ENCODE data around the gene OLFM4. TPM values are rescaled to one million over a fixed set of nuclear protein-coding genes. Genes with fewer than 3 reads are reported as not detected.

The OLFM4 gene
- total RNA-seq, 5 donors from 2014 or later (not counting 1 experiment from before 2014, with no cell fraction given): 0.10 to 0.16 (median 0.15) TPM; not detected in 2

GRCh38 chr13:53074114-53074513, 45.5 kb downstream of the OLFM4 start:
- Histone ChIP-seq H3K27ac (ENCODE audit: low read length) (no peak overlapping the region), H3K4me3 (ENCODE audit: control insufficient read depth in 1 of 2, extremely low read depth in 1 of 2, low read length in 1 of 2) (no peak overlapping the region), H3K36me3 (ENCODE audit: control insufficient read depth in 2 of 2, extremely low read depth in 1 of 2, insufficient read depth in 1 of 2, low read length in 1 of 2) (no peaks in the 10 kb centered on the region), H3K27me3 (replicated peaks in 1 of 2; ENCODE audit: control insufficient read depth in 2 of 2, extremely low read depth in 1 of 2, insufficient read depth in 2 of 2, low read length in 1 of 2) (no peaks in the 10 kb centered on the region), H3K9me3 (no peaks in the 10 kb centered on the region), H3K4me1 (ENCODE audit: control insufficient read depth in 1 of 2, extremely low read depth in 1 of 2, insufficient read depth in 2 of 2, low read length in 2 of 2) (no peaks in the 10 kb centered on the region)
- Mint-ChIP-seq H3K27me3 (peaks cover 0 to 4% of the 10 kb centered on the region in 2 donors), H3K9me3 (peaks cover 0 to 11% (median 3%) of the 10 kb centered on the region in 3 donors), H3K27ac (peak overlapping the region in 1 of 2 donors; percentile 25), H3K4me1 (no peaks in the 10 kb centered on the region), H3K36me3 (no peaks in the 10 kb centered on the region), H3K4me3 (no peak overlapping the region)
- POLR2A ChIA-PET: no interaction called here
- no peak for ATAC-seq (replicated peaks in 1 of 4)
- 61% methylated on average over 3 of the region's 5 CpGs for WGBS (ENCODE audit: insufficient coverage)
- CTCF ChIA-PET: no interaction called here
- no peak for DNase-seq

- H3K36me3 ChIP-seq (ENCODE audit: control insufficient read depth in 2 of 2, extremely low read depth in 1 of 2, insufficient read depth in 1 of 2, low read length in 1 of 2): no peaks in the 10 kb centered on the region
- no peaks in the 10 kb centered on the region for H3K27me3 ChIP-seq (replicated peaks in 1 of 2; ENCODE audit: control insufficient read depth in 2 of 2, extremely low read depth in 1 of 2, insufficient read depth in 2 of 2, low read length in 1 of 2)
- ATAC-seq (replicated peaks in 1 of 4) (no peak), DNase-seq (no peak)
- H3K4me3 Mint-ChIP-seq: no peak overlapping the region
- H3K27me3 Mint-ChIP-seq: no peaks in the 10 kb centered on the region
- no peaks in the 10 kb centered on the region for H3K4me1 Mint-ChIP-seq
- ChIA-PET POLR2A (no interaction called here), CTCF (no interaction called here)
- H3K27ac ChIP-seq (ENCODE audit: low read length): no peak overlapping the region
- no peaks in the 10 kb centered on the region for H3K36me3 Mint-ChIP-seq
- H3K27ac Mint-ChIP-seq: no peak overlapping the region
- no peaks in the 10 kb centered on the region for H3K4me1 ChIP-seq (ENCODE audit: control insufficient read depth in 1 of 2, extremely low read depth in 1 of 2, insufficient read depth in 2 of 2, low read length in 2 of 2)
- no peak overlapping the region for H3K4me3 ChIP-seq (ENCODE audit: control insufficient read depth in 1 of 2, extremely low read depth in 1 of 2, low read length in 1 of 2)
- no peaks in the 10 kb centered on the region for H3K9me3 ChIP-seq
- WGBS (ENCODE audit: insufficient coverage): no CpG with 5 or more reads among the region's 6 CpGs
- peaks cover 0 to 7% (median 3%) of the 10 kb centered on the region in 3 donors for H3K9me3 Mint-ChIP-seq
Observed at GRCh38 chr13:53075356-53076041, 46.9 kb downstream of the OLFM4 start.

DNA sequence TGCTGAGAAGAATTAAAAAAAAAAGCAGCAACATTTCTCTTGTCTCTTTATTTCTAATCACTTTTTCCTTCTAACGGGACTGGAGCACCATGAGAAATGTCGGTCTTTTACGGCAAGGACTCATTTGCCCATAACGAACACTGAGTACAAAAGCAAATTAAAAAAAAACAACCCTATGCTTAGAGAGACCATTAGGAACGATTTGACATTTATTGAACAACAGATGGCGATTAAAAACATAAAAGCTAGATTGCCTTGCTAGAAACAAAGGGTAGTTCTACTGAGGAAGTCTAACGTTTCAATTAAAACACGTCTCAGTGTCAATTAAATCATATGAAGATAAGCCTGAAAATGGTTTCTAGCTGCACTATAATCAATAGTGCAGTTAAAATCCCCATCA, 51.1 kb downstream of the OLFM4 start:
- DNase-seq (no peak), ATAC-seq (replicated peaks in 1 of 4) (no peak)
- ChIA-PET CTCF (no interaction called here), POLR2A (no interaction called here)
- no peaks in the 10 kb centered on the region for H3K27me3 ChIP-seq (replicated peaks in 1 of 2; ENCODE audit: control insufficient read depth in 2 of 2, extremely low read depth in 1 of 2, insufficient read depth in 2 of 2, low read length in 1 of 2)
- no peak overlapping the region for H3K4me3 ChIP-seq (ENCODE audit: control insufficient read depth in 1 of 2, extremely low read depth in 1 of 2, low read length in 1 of 2)
- no peaks in the 10 kb centered on the region for H3K4me1 ChIP-seq (ENCODE audit: control insufficient read depth in 1 of 2, extremely low read depth in 1 of 2, insufficient read depth in 2 of 2, low read length in 2 of 2)
- Mint-ChIP-seq H3K4me1 (no peaks in the 10 kb centered on the region), H3K9me3 (peaks cover 0 to 11% (median 3%) of the 10 kb centered on the region in 3 donors), H3K27ac (no peak overlapping the region), H3K4me3 (no peak overlapping the region), H3K36me3 (no peaks in the 10 kb centered on the region), H3K27me3 (no peaks in the 10 kb centered on the region)
- H3K27ac ChIP-seq (ENCODE audit: low read length): no peak overlapping the region
- H3K9me3 ChIP-seq: no peaks in the 10 kb centered on the region
- H3K36me3 ChIP-seq (ENCODE audit: control insufficient read depth in 2 of 2, extremely low read depth in 1 of 2, insufficient read depth in 1 of 2, low read length in 1 of 2): no peaks in the 10 kb centered on the region
- 85% methylated on average over 5 of the region's 8 CpGs for WGBS (ENCODE audit: insufficient coverage)

DNA sequence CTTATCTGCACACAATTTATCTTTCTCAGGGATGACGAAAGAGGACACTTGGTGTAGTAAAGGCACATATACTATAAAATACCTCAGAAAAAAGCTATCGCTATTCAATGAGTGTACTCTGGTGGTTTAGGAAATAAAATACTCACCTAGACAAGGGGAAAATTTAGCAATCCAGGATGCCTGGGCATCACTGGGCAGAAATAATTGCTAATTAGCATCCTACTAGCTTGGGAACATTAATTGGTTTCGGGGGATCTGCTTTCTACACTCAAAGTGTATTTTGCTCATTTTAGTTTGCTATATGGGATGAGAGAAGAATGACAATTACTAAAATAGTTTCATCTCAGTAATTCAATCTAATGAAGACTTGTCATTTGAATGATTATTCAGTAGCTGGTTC, 60.3 kb downstream of the OLFM4 start:
- ATAC-seq (replicated peaks in 1 of 4) (no peak), DNase-seq (no peak)
- Mint-ChIP-seq H3K36me3 (no peaks in the 10 kb centered on the region), H3K9me3 (peaks cover 0 to 15% (median 12%) of the 10 kb centered on the region in 3 donors), H3K27ac (no peak overlapping the region), H3K4me1 (no peaks in the 10 kb centered on the region), H3K4me3 (no peak overlapping the region), H3K27me3 (no peaks in the 10 kb centered on the region)
- WGBS (ENCODE audit: insufficient coverage): no CpG with 5 or more reads among the region's 3 CpGs
- H3K4me1 ChIP-seq (ENCODE audit: control insufficient read depth in 1 of 2, extremely low read depth in 1 of 2, insufficient read depth in 2 of 2, low read length in 2 of 2): no peaks in the 10 kb centered on the region
- no peak overlapping the region for H3K27ac ChIP-seq (ENCODE audit: low read length)
- CTCF ChIA-PET: no interaction called here
- no peak overlapping the region for H3K4me3 ChIP-seq (ENCODE audit: control insufficient read depth in 1 of 2, extremely low read depth in 1 of 2, low read length in 1 of 2)
- no peaks in the 10 kb centered on the region for H3K27me3 ChIP-seq (replicated peaks in 1 of 2; ENCODE audit: control insufficient read depth in 2 of 2, extremely low read depth in 1 of 2, insufficient read depth in 2 of 2, low read length in 1 of 2)
- no peaks in the 10 kb centered on the region for H3K36me3 ChIP-seq (ENCODE audit: control insufficient read depth in 2 of 2, extremely low read depth in 1 of 2, insufficient read depth in 1 of 2, low read length in 1 of 2)
- POLR2A ChIA-PET: no interaction called here
- H3K9me3 ChIP-seq: no peaks in the 10 kb centered on the region

DNA sequence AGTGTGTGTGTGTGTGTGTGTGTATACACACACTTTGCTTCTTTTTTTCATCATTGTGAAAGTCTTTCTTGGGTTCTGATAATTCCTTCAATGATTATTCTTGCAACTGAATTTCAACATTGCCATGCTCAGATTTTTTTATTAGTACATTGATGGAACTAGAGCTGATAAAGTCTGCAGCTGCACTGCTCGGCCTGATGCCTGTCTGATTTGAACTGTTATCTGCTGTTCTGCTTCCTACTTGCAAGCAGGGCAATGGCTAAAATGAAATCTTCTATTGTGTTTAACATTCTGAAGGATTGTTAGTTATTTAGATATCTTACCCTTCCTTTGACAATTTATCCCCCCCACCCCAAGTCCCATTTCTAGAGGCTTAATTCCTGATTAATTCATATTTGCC, 61.3 kb downstream of the OLFM4 start:
- Mint-ChIP-seq H3K9me3 (peaks cover 0 to 15% (median 12%) of the 10 kb centered on the region in 3 donors), H3K27ac (no peak overlapping the region), H3K4me1 (no peaks in the 10 kb centered on the region), H3K27me3 (no peaks in the 10 kb centered on the region), H3K4me3 (no peak overlapping the region), H3K36me3 (no peaks in the 10 kb centered on the region)
- no peaks in the 10 kb centered on the region for H3K36me3 ChIP-seq (ENCODE audit: control insufficient read depth in 2 of 2, extremely low read depth in 1 of 2, insufficient read depth in 1 of 2, low read length in 1 of 2)
- POLR2A ChIA-PET: no interaction called here
- CTCF ChIA-PET: no interaction called here
- H3K27ac ChIP-seq (ENCODE audit: low read length): no peak overlapping the region
- no peak for ATAC-seq (replicated peaks in 1 of 4)
- no peaks in the 10 kb centered on the region for H3K27me3 ChIP-seq (replicated peaks in 1 of 2; ENCODE audit: control insufficient read depth in 2 of 2, extremely low read depth in 1 of 2, insufficient read depth in 2 of 2, low read length in 1 of 2)
- no peaks in the 10 kb centered on the region for H3K9me3 ChIP-seq
- WGBS (ENCODE audit: insufficient coverage): no CpG with 5 or more reads among the region's 1 CpG
- H3K4me3 ChIP-seq (ENCODE audit: control insufficient read depth in 1 of 2, extremely low read depth in 1 of 2, low read length in 1 of 2): no peak overlapping the region
- DNase-seq: no peak
- H3K4me1 ChIP-seq (ENCODE audit: control insufficient read depth in 1 of 2, extremely low read depth in 1 of 2, insufficient read depth in 2 of 2, low read length in 2 of 2): no peaks in the 10 kb centered on the region

DNA sequence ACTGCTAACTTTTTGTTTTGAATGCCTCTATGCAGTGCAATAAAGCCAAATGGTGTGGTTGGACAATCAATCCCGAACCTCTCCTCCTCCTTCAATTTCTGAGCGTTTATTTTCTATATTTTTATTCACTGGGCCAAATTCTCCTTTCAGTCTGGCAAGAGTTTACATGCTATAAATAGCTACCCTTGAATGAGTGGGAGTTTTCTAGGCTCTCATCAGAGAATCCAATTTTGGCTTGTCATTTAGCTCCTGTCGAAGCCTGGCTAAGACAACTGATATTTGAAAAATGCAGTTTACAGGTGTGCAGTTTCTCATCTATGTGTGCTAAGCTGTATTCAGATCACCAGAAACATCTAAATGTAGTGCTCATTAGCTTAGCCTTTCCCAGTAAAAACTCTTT, 61.8 kb downstream of the OLFM4 start:
- Histone ChIP-seq H3K9me3 (no peaks in the 10 kb centered on the region), H3K4me3 (ENCODE audit: control insufficient read depth in 1 of 2, extremely low read depth in 1 of 2, low read length in 1 of 2) (no peak overlapping the region), H3K27me3 (replicated peaks in 1 of 2; ENCODE audit: control insufficient read depth in 2 of 2, extremely low read depth in 1 of 2, insufficient read depth in 2 of 2, low read length in 1 of 2) (no peaks in the 10 kb centered on the region), H3K27ac (ENCODE audit: low read length) (no peak overlapping the region), H3K36me3 (ENCODE audit: control insufficient read depth in 2 of 2, extremely low read depth in 1 of 2, insufficient read depth in 1 of 2, low read length in 1 of 2) (no peaks in the 10 kb centered on the region), H3K4me1 (ENCODE audit: control insufficient read depth in 1 of 2, extremely low read depth in 1 of 2, insufficient read depth in 2 of 2, low read length in 2 of 2) (no peaks in the 10 kb centered on the region)
- Mint-ChIP-seq H3K9me3 (peaks cover 0 to 15% (median 12%) of the 10 kb centered on the region in 3 donors), H3K4me1 (no peaks in the 10 kb centered on the region), H3K27me3 (no peaks in the 10 kb centered on the region), H3K27ac (no peak overlapping the region), H3K36me3 (no peaks in the 10 kb centered on the region), H3K4me3 (no peak overlapping the region)
- ATAC-seq (replicated peaks in 1 of 4) (no peak), DNase-seq (no peak)
- WGBS (ENCODE audit: insufficient coverage): 40% methylated on average over 1 of the region's 3 CpGs
- ChIA-PET CTCF (no interaction called here), POLR2A (no interaction called here)

DNA sequence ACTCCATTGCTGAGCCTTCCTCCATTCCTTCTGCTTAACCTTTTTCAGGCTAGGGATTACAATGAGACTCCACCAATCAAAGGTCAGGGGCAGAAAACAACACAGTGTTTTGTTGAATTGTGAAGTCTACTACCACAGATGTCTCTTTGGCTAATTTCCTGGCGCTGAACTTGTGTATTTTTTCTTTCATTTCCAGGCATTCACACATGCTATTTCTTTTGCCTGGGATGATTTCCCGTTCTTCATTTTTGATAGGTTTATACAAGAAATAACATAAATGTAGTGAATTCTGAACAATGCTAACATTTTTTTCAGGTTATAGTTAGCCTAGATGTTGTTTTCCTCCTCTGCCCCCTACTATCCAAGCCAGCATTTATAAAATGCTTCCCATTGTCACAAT, 64.3 kb downstream of the OLFM4 start:
- ATAC-seq (replicated peaks in 1 of 4) (no peak), DNase-seq (no peak)
- WGBS (ENCODE audit: insufficient coverage): no CpG with 5 or more reads among the region's 2 CpGs
- ChIA-PET CTCF (no interaction called here), POLR2A (no interaction called here)
- H3K27me3 ChIP-seq (replicated peaks in 1 of 2; ENCODE audit: control insufficient read depth in 2 of 2, extremely low read depth in 1 of 2, insufficient read depth in 2 of 2, low read length in 1 of 2): no peaks in the 10 kb centered on the region
- Mint-ChIP-seq H3K4me1 (no peaks in the 10 kb centered on the region), H3K27me3 (no peaks in the 10 kb centered on the region), H3K9me3 (peaks cover 0 to 15% (median 12%) of the 10 kb centered on the region in 3 donors), H3K4me3 (no peak overlapping the region), H3K27ac (no peak overlapping the region), H3K36me3 (no peaks in the 10 kb centered on the region)
- no peaks in the 10 kb centered on the region for H3K9me3 ChIP-seq
- H3K4me1 ChIP-seq (ENCODE audit: control insufficient read depth in 1 of 2, extremely low read depth in 1 of 2, insufficient read depth in 2 of 2, low read length in 2 of 2): no peaks in the 10 kb centered on the region
- no peak overlapping the region for H3K4me3 ChIP-seq (ENCODE audit: control insufficient read depth in 1 of 2, extremely low read depth in 1 of 2, low read length in 1 of 2)
- no peaks in the 10 kb centered on the region for H3K36me3 ChIP-seq (ENCODE audit: control insufficient read depth in 2 of 2, extremely low read depth in 1 of 2, insufficient read depth in 1 of 2, low read length in 1 of 2)
- H3K27ac ChIP-seq (ENCODE audit: low read length): no peak overlapping the region

Measured in T-cell (primary cell).